ENCODE data around the gene CCDC146. TPM values are rescaled to one million over a fixed set of nuclear protein-coding genes. Genes with fewer than 3 reads are reported as not detected.

CCDC146 gene
- total RNA-seq, 1 experiment from 2014 or later = 14.6 TPM

- Histone ChIP-seq H3K4me2 (ENCODE audit: low read depth, low read length, poor library complexity, severe bottlenecking) (no peak overlapping the region), H3K9me3 (ENCODE audit: low read length) (no peaks in the 10 kb centered on the region), H3K27ac (ENCODE audit: low read length) (no peak overlapping the region), H3K36me3 (ENCODE audit: insufficient read depth, low read length) (no peaks in the 10 kb centered on the region), H2AFZ (ENCODE audit: low read length) (no peak overlapping the region), H3K4me1 (ENCODE audit: low read length) (no peaks in the 10 kb centered on the region), H3K9me2 (replicated peaks; ENCODE audit: insufficient read depth, low read length) (no peaks in the 10 kb centered on the region), H3K9ac (ENCODE audit: low read length) (no peak overlapping the region), H4K20me1 (ENCODE audit: insufficient read depth, low read depth, low read length) (no peaks in the 10 kb centered on the region), H3K79me2 (ENCODE audit: low read length) (no peaks in the 10 kb centered on the region), H3K27me3 (ENCODE audit: low read length) (no peaks in the 10 kb centered on the region), H3K4me3 (ENCODE audit: low read length) (no peak overlapping the region)
- no peak for DNase-seq
These were observed 59.3 kb downstream of the CCDC146 start for GRCh38 chr7:77181734-77182133.

GRCh38 chr7:77182261-77182660, 59.8 kb downstream of the CCDC146 start:
- Histone ChIP-seq H3K27ac (ENCODE audit: low read length) (no peak overlapping the region), H3K4me3 (ENCODE audit: low read length) (no peak overlapping the region), H3K9me3 (ENCODE audit: low read length) (no peaks in the 10 kb centered on the region), H4K20me1 (ENCODE audit: insufficient read depth, low read depth, low read length) (no peaks in the 10 kb centered on the region), H3K79me2 (ENCODE audit: low read length) (no peaks in the 10 kb centered on the region), H3K4me2 (ENCODE audit: low read depth, low read length, poor library complexity, severe bottlenecking) (no peak overlapping the region), H3K4me1 (ENCODE audit: low read length) (no peaks in the 10 kb centered on the region), H3K36me3 (ENCODE audit: insufficient read depth, low read length) (no peaks in the 10 kb centered on the region), H3K27me3 (ENCODE audit: low read length) (no peaks in the 10 kb centered on the region), H3K9me2 (replicated peaks; ENCODE audit: insufficient read depth, low read length) (no peaks in the 10 kb centered on the region), H3K9ac (ENCODE audit: low read length) (no peak overlapping the region), H2AFZ (ENCODE audit: low read length) (no peak overlapping the region)
- no peak for DNase-seq

- no peaks in the 10 kb centered on the region for H3K9me3 ChIP-seq (ENCODE audit: low read length)
- no peaks in the 10 kb centered on the region for H3K9me2 ChIP-seq (replicated peaks; ENCODE audit: insufficient read depth, low read length)
- H3K4me2 ChIP-seq (ENCODE audit: low read depth, low read length, poor library complexity, severe bottlenecking) = no peak overlapping the region
- no peaks in the 10 kb centered on the region for H4K20me1 ChIP-seq (ENCODE audit: insufficient read depth, low read depth, low read length)
- no peak overlapping the region for H3K9ac ChIP-seq (ENCODE audit: low read length)
- DNase-seq = no peak
- H2AFZ ChIP-seq (ENCODE audit: low read length) = no peak overlapping the region
- no peaks in the 10 kb centered on the region for H3K4me1 ChIP-seq (ENCODE audit: low read length)
- H3K4me3 ChIP-seq (ENCODE audit: low read length) = no peak overlapping the region
- no peak overlapping the region for H3K27ac ChIP-seq (ENCODE audit: low read length)
- H3K36me3 ChIP-seq (ENCODE audit: insufficient read depth, low read length) = no peaks in the 10 kb centered on the region
- no peaks in the 10 kb centered on the region for H3K27me3 ChIP-seq (ENCODE audit: low read length)
- H3K79me2 ChIP-seq (ENCODE audit: low read length) = no peaks in the 10 kb centered on the region
These were observed 62.0 kb downstream of the CCDC146 start for GRCh38 chr7:77184463-77184862.

GRCh38 chr7:77184990-77185389, 62.6 kb downstream of the CCDC146 start:
- H3K27ac ChIP-seq (ENCODE audit: low read length) = no peak overlapping the region
- H3K9me2 ChIP-seq (replicated peaks; ENCODE audit: insufficient read depth, low read length) = no peaks in the 10 kb centered on the region
- H3K79me2 ChIP-seq (ENCODE audit: low read length) = no peaks in the 10 kb centered on the region
- no peak overlapping the region for H3K9ac ChIP-seq (ENCODE audit: low read length)
- no peaks in the 10 kb centered on the region for H3K36me3 ChIP-seq (ENCODE audit: insufficient read depth, low read length)
- H3K4me2 ChIP-seq (ENCODE audit: low read depth, low read length, poor library complexity, severe bottlenecking) = no peak overlapping the region
- no peak for DNase-seq
- H3K4me1 ChIP-seq (ENCODE audit: low read length) = no peaks in the 10 kb centered on the region
- no peak overlapping the region for H2AFZ ChIP-seq (ENCODE audit: low read length)
- H3K4me3 ChIP-seq (ENCODE audit: low read length) = no peak overlapping the region
- no peaks in the 10 kb centered on the region for H4K20me1 ChIP-seq (ENCODE audit: insufficient read depth, low read depth, low read length)
- no peaks in the 10 kb centered on the region for H3K27me3 ChIP-seq (ENCODE audit: low read length)
- H3K9me3 ChIP-seq (ENCODE audit: low read length) = no peaks in the 10 kb centered on the region

GRCh38 chr7:77185866-77186265, 63.5 kb downstream of the CCDC146 start:
- Histone ChIP-seq H3K79me2 (ENCODE audit: low read length) (no peaks in the 10 kb centered on the region), H4K20me1 (ENCODE audit: insufficient read depth, low read depth, low read length) (no peaks in the 10 kb centered on the region), H3K9ac (ENCODE audit: low read length) (no peak overlapping the region), H3K9me3 (ENCODE audit: low read length) (no peaks in the 10 kb centered on the region), H3K36me3 (ENCODE audit: insufficient read depth, low read length) (no peaks in the 10 kb centered on the region), H2AFZ (ENCODE audit: low read length) (no peak overlapping the region), H3K4me3 (ENCODE audit: low read length) (no peak overlapping the region), H3K27ac (ENCODE audit: low read length) (no peak overlapping the region), H3K27me3 (ENCODE audit: low read length) (no peaks in the 10 kb centered on the region), H3K4me2 (ENCODE audit: low read depth, low read length, poor library complexity, severe bottlenecking) (no peak overlapping the region), H3K4me1 (ENCODE audit: low read length) (no peaks in the 10 kb centered on the region), H3K9me2 (replicated peaks; ENCODE audit: insufficient read depth, low read length) (no peaks in the 10 kb centered on the region)
- no peak for DNase-seq

- Histone ChIP-seq H3K9me2 (replicated peaks; ENCODE audit: insufficient read depth, low read length) (no peaks in the 10 kb centered on the region), H3K4me3 (ENCODE audit: low read length) (no peak overlapping the region), H2AFZ (ENCODE audit: low read length) (no peak overlapping the region), H3K27me3 (ENCODE audit: low read length) (no peaks in the 10 kb centered on the region), H3K79me2 (ENCODE audit: low read length) (no peaks in the 10 kb centered on the region), H3K36me3 (ENCODE audit: insufficient read depth, low read length) (no peaks in the 10 kb centered on the region), H3K9me3 (ENCODE audit: low read length) (no peaks in the 10 kb centered on the region), H4K20me1 (ENCODE audit: insufficient read depth, low read depth, low read length) (no peaks in the 10 kb centered on the region), H3K4me1 (ENCODE audit: low read length) (peaks cover 20% of the 10 kb centered on the region), H3K9ac (ENCODE audit: low read length) (no peak overlapping the region), H3K4me2 (ENCODE audit: low read depth, low read length, poor library complexity, severe bottlenecking) (no peak overlapping the region), H3K27ac (ENCODE audit: low read length) (no peak overlapping the region)
- no peak for DNase-seq
These were observed 66.5 kb downstream of the CCDC146 start for GRCh38 chr7:77188731-77189437.

- peak; percentile 40 for DNase-seq
- H3K4me1 ChIP-seq (ENCODE audit: low read length) = peaks cover 97% of the 10 kb centered on the region
- H3K9me3 ChIP-seq (ENCODE audit: low read length) = no peaks in the 10 kb centered on the region
- H4K20me1 ChIP-seq (ENCODE audit: insufficient read depth, low read depth, low read length) = no peaks in the 10 kb centered on the region
- peak overlapping the region; percentile 85 for H3K27ac ChIP-seq (ENCODE audit: low read length)
- H3K27me3 ChIP-seq (ENCODE audit: low read length) = no peaks in the 10 kb centered on the region
- H3K4me3 ChIP-seq (ENCODE audit: low read length) = peak overlapping the region; percentile 71
- H3K4me2 ChIP-seq (ENCODE audit: low read depth, low read length, poor library complexity, severe bottlenecking) = peak overlapping the region; percentile 88
- H2AFZ ChIP-seq (ENCODE audit: low read length) = no peak overlapping the region
- H3K79me2 ChIP-seq (ENCODE audit: low read length) = peaks cover 23% of the 10 kb centered on the region
- H3K9ac ChIP-seq (ENCODE audit: low read length) = peak overlapping the region; percentile 76
- no peaks in the 10 kb centered on the region for H3K36me3 ChIP-seq (ENCODE audit: insufficient read depth, low read length)
- H3K9me2 ChIP-seq (replicated peaks; ENCODE audit: insufficient read depth, low read length) = no peaks in the 10 kb centered on the region
These were observed 74.7 kb downstream of the CCDC146 start for GRCh38 chr7:77197141-77197540.

GRCh38 chr7:77199013-77199966, 76.9 kb downstream of the CCDC146 start, which contains the start of gene FGL2:
Gene FGL2, minus strand, starts transcription at chr7:77199819. Its CDS starts 26 bp downstream, at chr7:77199793.
- Histone ChIP-seq H3K9me2 (replicated peaks; ENCODE audit: insufficient read depth, low read length) (no peaks in the 10 kb centered on the region), H3K4me1 (ENCODE audit: low read length) (peaks cover 79% of the 10 kb centered on the region), H3K4me2 (ENCODE audit: low read depth, low read length, poor library complexity, severe bottlenecking) (peak within 1 kb of the TSS; percentile 88), H4K20me1 (ENCODE audit: insufficient read depth, low read depth, low read length) (no peaks in the 10 kb centered on the region), H2AFZ (ENCODE audit: low read length) (peak within 1 kb of the TSS; percentile 33; the same call in 1 of the 2 replicates), H3K9me3 (ENCODE audit: low read length) (no peaks in the 10 kb centered on the region), H3K79me2 (ENCODE audit: low read length) (peaks cover 23% of the 10 kb centered on the region), H3K4me3 (ENCODE audit: low read length) (peak within 1 kb of the TSS; percentile 71), H3K27me3 (ENCODE audit: low read length) (no peaks in the 10 kb centered on the region), H3K9ac (ENCODE audit: low read length) (peak within 1 kb of the TSS; percentile 76), H3K27ac (ENCODE audit: low read length) (peak within 1 kb of the TSS; percentile 85), H3K36me3 (ENCODE audit: insufficient read depth, low read length) (no peaks in the 10 kb centered on the region)
- peak; percentile 74 for DNase-seq

Measured in Karpas-422 (cell line).